22Rv1 (cell line): ENCODE data around the gene SASH3.

Experiments used
- H3K27ac ChIP-seq: fragments of 450-650 bp; 2 replicates; pipeline ENCODE4 v1.5.1; 2017
- CTCF ChIP-seq: fragments of 450-650 bp; IDR thresholded peaks from 2 replicates; pipeline ENCODE4 v1.5.1; 2017; ENCODE audit warnings: mild to moderate bottlenecking
- ZFX ChIP-seq: fragments of 450-650 bp; IDR thresholded peaks from 2 replicates; pipeline ENCODE4 v1.6.1; 2017; ENCODE audit warnings: antibody characterized with exemption, borderline replicate concordance

Gene SASH3

GRCh38 chrX:129818123-129818522 lies 38.4 kb downstream of the SASH3 start:
- no peak overlapping the region for H3K27ac ChIP-seq
- no peak for TF ChIP-seq CTCF
- TF ChIP-seq ZFX, result no peak

DNA sequence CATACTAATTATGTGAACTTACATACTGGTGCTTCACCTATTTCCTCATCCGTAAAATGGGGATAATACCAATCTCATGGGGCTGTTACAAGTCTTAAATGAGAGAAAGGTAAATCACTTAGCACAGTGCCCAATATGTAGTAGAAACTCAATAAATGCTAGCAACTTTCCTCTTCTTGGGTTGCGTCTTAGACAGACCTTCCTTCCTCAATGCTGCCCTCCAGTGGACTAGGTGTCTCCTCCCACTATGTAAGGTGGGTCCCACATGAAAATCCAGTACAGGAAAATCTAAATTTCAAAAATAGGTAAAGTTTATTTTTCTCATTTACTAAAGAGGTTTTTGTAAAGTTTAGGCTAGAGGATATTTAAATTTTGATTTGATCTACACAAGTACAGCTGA lies 43.4 kb downstream of the SASH3 start:
- H3K27ac ChIP-seq, result no peak overlapping the region; the same call in 1 of the 2 replicates
- TF ChIP-seq ZFX (no peak), CTCF (peak; percentile 68)

DNA sequence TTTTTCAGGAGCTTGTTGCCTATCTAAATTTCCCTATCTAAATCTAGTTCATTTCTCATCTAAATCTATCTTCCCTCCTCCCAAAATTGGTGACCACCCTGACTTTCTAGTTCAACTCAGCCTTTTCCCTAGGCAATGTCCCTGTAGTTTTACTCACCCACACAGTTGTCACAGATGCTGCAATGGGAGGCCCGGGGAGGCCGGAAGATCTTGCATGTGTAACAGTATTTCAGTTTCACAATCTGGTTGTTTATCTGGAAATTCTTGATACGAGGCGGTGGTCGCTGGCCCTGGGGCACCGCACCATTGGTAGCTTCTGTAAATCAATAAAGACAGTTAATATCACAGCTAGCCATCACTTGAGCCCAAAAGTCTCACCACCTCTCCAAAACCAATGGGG lies 43.8 kb downstream of the SASH3 start:
- TF ChIP-seq ZFX (no peak), CTCF (peak; percentile 14; the same call in 1 of the 2 replicates)
- H3K27ac ChIP-seq, result no peak overlapping the region

DNA sequence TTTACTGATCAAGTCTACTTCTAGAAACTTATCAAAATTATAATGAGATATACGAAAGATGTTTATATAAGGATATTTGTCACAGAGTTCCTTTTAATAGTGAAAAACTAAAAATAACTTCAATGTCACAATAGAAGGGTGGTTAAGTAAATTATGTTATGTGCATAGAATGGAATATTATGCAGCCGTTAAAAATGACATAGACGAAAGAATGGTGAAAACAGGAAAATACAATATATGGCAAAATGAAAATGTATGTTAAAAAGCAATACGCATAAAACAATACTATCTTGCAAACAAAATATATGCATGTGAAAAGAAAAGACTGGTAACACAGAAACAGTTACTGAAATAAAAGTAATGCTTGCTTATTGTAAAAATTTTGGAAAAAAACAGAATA lies 44.9 kb downstream of the SASH3 start:
- H3K27ac ChIP-seq, result no peak overlapping the region
- TF ChIP-seq ZFX, result no peak
- TF ChIP-seq CTCF, result no peak

DNA sequence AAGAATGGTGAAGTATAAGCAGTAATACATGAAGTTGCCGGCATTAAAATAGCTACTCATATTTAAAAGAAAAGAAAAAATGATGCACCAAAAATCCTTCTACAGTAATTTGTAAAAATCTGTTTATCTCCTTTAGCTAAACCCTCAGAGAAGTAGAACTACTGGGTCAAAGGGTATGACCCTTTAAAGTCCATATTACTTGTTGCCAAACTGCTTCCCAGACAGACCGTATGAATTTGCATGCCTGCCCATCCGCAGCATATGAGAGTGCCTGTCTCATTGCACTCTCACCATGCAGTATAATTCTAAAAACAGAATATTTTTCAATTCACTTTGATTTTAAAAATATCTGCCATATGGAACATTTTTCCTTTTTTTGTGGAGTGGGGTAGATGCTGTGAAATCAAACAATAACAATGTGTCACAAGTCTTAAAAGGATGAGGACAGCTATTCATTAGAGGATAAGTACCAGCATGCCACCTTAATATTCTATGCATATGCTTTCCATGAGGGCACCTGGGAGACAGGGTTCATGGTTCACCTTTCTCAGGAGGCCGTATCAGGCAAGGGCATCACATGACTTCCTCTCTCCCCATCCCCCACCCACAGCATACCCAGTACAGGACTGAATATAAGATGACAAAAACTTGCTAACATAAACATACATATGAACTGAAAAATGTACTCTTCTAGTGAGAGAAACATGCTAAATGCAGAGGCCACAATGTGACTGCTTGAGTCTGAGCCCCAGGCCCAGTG lies 46.2 kb downstream of the SASH3 start:
- peak overlapping the region; percentile 32 for H3K27ac ChIP-seq
- TF ChIP-seq CTCF (no peak), ZFX (no peak)

DNA sequence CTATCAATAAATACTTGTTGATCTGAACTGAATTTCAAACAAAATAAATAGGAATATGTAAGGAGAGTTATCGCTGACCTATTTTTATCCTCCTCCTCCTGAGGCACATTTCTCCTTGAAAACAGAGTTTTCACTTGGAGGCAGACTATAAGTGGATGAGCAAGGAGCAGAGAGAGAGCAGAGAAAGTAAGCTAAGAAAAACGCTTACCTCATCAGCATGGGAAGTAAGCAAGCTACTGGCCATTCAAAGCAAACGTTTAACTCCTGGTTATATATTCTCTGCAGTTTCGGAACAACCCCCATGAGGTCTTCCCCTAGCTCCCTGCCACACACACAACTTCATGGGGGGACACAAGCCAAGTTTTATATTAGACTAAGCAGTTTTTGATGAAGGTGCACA lies 50.7 kb downstream of the SASH3 start:
- TF ChIP-seq CTCF (no peak), ZFX (no peak)
- H3K27ac ChIP-seq, result no peak overlapping the region

DNA sequence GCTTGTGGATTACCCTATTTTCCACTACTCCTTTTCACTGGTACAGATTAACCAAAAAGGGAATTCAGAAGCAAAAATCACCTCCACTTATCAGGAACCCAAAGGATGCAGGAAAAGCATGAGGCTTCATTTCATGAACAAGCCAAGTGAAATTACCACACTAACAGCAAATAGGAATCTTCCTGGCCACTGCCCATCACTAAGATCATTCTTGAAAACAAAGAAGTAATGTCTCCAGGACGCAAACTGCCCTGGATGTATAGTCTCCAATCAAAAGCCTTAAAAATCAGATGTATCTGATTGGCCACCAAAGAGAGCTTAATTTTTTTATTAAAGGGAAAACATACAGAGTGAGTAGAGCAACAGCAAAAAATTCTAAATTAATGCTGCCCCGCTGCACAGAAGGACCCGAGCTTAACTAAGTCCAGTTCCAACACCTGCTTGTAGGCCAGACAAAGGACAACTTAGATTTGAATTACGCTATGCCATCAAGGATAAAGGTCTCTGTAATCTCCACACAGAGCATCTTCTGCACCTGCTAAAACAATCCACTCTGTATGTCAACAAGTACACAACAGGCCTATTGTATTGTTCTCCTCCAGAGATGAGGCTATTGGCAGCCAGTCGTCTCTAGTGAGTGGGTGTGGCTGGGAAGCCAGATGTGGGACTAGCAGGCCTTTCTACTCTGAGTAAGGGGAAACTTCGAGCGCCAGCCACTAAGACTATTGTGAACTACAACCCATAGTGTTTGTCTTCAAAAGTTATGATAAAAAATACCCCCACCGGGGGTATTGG lies 51.5 kb downstream of the SASH3 start:
- no peak overlapping the region for H3K27ac ChIP-seq
- TF ChIP-seq CTCF (no peak), ZFX (no peak)
